Left renal cortex interstitium (tissue), 4 donors: Measurements from ENCODE around the gene CCZ1B. TPM values are rescaled to one million over a fixed set of nuclear protein-coding genes. Genes with fewer than 3 reads are reported as not detected.
"Not testable (repeated sequence)": the region's sequence is repeated elsewhere in the genome, so short reads cannot be mapped to it uniquely, and the experiment has no call there.

Experiments
- DNase-seq, 4 donors: peaks; one replicate each; pipeline ENCODE4 v3.0.0-alpha.2; 2013; ENCODE audit warnings: low read depth in 4 of 4, low spot score in 2 of 4, missing footprints in 1 of 4
- polyA plus RNA-seq, 4 donors: library from polyadenylated mRNA; unstranded; fragments of 120-200 nt; gene quantifications; one replicate each; pipeline ENCODE4 v1.2.1, GENCODE V29; 2013; ENCODE audit not compliant: insufficient read length in 4 of 4

Gene CCZ1B
- polyA plus RNA-seq, 4 donors: 47.1 to 104 (median 76.3) TPM

- no peak for DNase-seq
Observed at GRCh38 chr7:6831018-6831725, 5.1 kb upstream of the CCZ1B start.

- DNase-seq: not testable (repeated sequence)
Observed at GRCh38 chr7:6830026-6830425, 4.0 kb upstream of the CCZ1B start.

GRCh38 chr7:6829616-6830015, 3.5 kb upstream of the CCZ1B start:
- DNase-seq: not testable (repeated sequence)

GRCh38 chr7:6827180-6827579, 1.1 kb upstream of the CCZ1B start:
- not testable (repeated sequence) for DNase-seq

- not testable (repeated sequence) for DNase-seq
Observed at GRCh38 chr7:6825236-6826125, 594 bp downstream of the CCZ1B start.

GRCh38 chr7:6821622-6822021, 4.5 kb downstream of the CCZ1B start:
- not testable (repeated sequence) for DNase-seq

GRCh38 chr7:6815470-6815869, 10.6 kb downstream of the CCZ1B start:
- not testable (repeated sequence) for DNase-seq

- not testable (repeated sequence) for DNase-seq
Observed at GRCh38 chr7:6813011-6813410, 13.1 kb downstream of the CCZ1B start.

- not testable (repeated sequence) for DNase-seq
Observed at GRCh38 chr7:6807959-6808358, 18.1 kb downstream of the CCZ1B start.

GRCh38 chr7:6807393-6807918, 18.6 kb downstream of the CCZ1B start:
- DNase-seq: not testable (repeated sequence)

GRCh38 chr7:6800331-6800730, 25.7 kb downstream of the CCZ1B start:
- not testable (repeated sequence) for DNase-seq

GRCh38 chr7:6799887-6800286, 26.2 kb downstream of the CCZ1B start:
- DNase-seq: not testable (repeated sequence)

GRCh38 chr7:6798047-6798446, 28.0 kb downstream of the CCZ1B start:
- not testable (repeated sequence) for DNase-seq

- DNase-seq: not testable (repeated sequence)
Observed at GRCh38 chr7:6797218-6797617, 28.9 kb downstream of the CCZ1B start.

GRCh38 chr7:6794276-6794675, 31.8 kb downstream of the CCZ1B start:
- not testable (repeated sequence) for DNase-seq

GRCh38 chr7:6792113-6792872, 33.8 kb downstream of the CCZ1B start:
- DNase-seq: peak in 1 of 4 donors; percentile 19

- DNase-seq: not testable (repeated sequence)
Observed at GRCh38 chr7:6789353-6789752, 36.7 kb downstream of the CCZ1B start.

GRCh38 chr7:6781581-6781980, 44.5 kb downstream of the CCZ1B start:
- not testable (repeated sequence) for DNase-seq

- not testable (repeated sequence) for DNase-seq
Observed at GRCh38 chr7:6761186-6761585, 64.9 kb downstream of the CCZ1B start.

- DNase-seq: not testable (repeated sequence)
Observed at GRCh38 chr7:6753964-6754363, 72.1 kb downstream of the CCZ1B start, which contains the start of gene RSPH10B2. Gene RSPH10B2 (plus strand): TSS chr7:6754103. CDS start chr7:6757678, 3,575 bp downstream.
